Colon (tissue), 2 donors: ENCODE data around the gene DUSP16.

ENCODE experiments used
- FAIRE-seq: peaks from 2 replicates; lab custom pipeline; 2012; peaks lifted over from hg19 to GRCh38; lab: Jason Lieb, UNC
- donor health status: control.
- donor health status: control.

The DUSP16 gene

DNA sequence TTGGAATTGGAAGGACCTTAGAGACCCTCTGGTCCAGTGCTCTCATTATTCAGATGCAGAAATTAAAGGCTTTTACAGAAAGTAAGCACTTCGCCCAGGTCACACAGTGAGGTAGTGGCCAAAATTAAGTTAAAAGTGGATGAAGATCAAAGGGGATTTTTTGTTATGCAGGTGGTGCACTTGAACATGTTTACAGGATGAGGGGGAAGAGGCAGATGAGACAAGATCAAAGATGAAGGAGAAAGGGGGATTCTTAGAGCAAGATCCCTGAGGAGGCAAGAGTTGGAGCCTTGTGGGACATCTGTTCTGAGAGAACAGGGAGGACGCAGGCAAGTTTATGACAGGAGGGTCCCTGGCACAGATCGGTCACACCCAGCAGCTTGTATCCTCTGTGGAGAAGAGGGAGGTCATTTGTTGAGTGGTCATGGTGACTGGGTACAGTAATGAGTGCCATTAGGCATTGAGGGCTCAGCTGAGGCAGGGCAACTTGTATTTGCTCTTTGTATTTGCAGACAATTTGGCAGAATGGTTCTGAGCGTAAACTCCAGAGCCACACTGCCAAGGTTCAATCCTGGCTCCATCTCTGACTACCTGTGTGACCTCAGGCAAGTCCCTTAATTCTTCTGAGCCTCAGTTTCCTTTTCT is 121.8 kb downstream of the DUSP16 start:
- no peak for FAIRE-seq

DNA sequence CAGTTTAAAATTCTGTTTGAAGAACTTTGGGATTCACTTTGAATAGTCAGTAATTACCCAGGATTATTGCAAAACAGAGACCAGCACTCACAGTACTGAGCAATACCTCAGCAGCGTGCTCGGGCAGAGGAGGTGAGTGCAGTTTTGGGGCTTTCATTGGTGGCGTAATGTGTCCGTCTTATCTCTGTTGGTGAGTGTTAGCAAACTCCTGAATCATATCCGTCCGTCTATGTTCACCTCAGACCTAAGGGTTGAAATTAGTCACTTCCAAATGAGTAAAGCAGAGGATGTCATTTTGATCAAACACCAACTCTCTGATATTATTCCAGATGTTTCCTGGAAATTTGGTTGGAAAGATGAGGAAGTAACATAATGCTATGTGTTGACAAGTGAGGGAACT is 123.0 kb downstream of the DUSP16 start:
- FAIRE-seq, result no peak

DNA sequence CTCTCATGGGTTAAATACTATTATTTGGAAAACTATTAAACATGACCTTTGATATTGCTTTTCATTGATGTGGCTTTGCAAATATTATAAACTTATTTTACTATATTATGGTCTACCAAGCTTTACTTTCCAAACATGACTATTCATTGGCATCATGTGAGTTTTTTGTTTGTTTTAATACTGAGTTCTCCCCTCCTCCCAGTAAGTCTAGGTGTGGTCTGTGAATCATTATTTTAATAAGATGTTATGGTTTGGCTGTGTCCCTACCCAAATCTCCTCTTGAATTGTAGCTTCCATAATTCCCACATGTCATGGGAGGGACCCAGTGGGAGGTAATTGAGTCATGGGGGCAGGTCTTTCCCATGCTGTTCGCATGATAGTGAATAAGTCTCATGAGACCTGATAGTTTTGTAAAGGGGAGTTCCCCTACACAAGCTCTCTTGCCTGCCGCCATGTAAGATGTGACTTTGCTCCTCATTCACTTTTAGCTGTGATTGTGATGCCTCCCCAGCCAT is 125.8 kb downstream of the DUSP16 start:
- FAIRE-seq, result no peak

DNA sequence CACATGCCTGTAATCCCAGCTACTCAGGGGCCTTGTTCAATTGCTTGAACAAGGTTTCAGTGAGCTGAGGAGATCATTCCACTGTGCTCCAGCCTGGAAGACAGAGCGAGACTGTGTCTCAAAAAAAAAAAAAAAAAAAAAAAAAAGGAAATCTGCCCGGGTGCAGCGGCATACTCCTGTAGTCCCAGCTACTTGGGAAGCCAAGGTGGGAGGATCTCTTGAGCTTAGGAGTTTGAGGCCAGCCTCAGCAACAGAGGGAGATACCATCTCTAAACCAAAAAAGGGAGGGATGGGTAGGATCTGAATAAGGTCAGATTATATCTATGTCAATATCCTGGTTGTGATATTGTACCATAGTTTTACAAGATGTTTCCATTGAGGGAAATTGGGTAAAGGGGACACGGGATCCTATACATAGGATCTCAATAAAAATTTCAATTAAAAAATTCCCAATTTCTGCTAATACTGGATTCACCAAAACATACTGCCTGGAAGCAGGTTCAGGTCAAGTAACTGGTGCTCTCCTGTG is 129.4 kb downstream of the DUSP16 start:
- FAIRE-seq, result no peak

DNA sequence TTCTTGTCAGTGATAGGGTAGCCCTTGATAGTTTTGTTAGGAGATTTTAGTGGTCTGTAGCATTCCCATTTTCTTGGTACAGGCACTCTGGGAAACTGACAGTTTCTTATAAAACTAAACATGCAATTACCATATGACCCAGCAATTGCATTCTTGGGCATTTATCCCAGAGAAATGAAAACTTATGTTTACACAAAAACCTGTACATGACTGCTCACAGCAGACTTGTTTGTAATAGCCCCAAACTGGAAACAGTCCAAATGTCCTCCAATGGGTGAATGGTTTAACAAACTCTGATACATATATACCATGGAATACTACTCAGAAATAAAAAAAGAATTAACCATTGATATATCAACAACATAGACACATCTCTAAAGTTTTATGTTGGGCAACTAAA is 130.3 kb downstream of the DUSP16 start:
- peak; percentile 41 for FAIRE-seq

DNA sequence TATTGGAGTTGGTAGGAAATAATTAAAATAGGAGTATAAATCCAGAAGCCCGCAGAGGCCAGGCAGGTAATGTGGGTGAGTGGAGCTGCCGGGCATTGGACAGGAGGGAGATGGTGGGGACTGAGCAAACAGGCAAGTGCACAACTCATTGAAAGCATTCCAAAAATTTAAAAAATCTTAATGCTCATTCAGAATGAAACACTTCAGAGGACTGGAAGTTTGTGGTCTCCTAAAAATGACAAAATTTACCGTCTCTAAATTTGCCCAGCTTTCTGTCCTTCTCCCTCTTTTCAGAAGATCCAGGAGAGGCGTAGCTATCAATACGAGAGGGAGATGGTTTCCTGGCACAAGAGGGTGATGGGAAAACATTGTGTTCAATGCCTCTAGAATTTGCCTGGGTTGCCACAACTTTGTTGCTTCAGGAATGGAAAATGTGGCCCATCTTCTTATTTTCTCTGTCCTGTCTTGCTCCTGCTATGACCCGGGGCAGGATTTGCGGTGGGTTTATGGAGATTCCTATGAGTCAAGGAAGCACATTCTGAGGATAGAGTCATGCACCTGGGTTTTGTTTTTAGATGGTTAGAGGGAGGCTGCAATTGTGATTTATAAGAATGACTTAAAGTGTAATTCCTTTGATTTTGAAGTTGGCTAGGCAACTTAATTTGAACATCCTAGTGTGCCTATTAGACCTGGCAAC is 133.6 kb downstream of the DUSP16 start:
- no peak for FAIRE-seq

DNA sequence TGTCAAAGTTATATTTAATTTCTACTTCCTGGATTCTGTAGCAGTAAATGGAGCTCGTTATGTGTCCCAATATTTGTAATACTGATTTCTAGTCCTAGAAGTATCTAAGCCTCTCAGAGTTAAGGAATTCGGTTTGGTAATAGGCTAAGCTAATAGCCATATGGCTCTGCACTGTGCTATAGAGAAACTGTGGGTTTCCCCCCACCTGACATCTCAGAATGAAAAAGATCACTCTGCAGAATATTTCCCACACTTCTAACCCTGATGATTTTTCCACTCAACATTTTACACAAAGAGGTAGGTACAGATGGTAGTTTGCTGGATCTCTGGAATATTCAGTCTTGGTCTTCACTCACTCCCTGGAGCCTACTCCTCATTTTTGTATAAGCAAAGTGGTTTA is 134.6 kb downstream of the DUSP16 start:
- no peak for FAIRE-seq

DNA sequence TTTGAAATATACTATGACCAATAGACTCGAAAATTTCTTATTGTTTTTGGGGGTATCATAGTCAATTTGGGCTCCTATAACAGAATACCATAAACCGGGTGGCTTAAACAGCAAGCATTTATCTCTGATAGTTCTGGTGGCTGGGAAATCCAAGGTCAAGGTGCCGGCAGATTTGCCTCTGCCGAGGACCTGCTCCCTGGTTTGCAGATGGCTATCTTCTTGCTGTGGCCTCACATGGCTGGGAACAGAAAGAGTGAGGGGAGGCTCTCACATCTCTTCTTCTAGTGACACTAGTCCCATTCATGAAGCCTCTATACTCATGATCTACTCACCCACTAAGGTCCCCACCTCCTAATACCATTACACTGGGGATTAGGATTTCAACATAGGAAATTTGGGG is 135.1 kb downstream of the DUSP16 start:
- FAIRE-seq, result no peak

DNA sequence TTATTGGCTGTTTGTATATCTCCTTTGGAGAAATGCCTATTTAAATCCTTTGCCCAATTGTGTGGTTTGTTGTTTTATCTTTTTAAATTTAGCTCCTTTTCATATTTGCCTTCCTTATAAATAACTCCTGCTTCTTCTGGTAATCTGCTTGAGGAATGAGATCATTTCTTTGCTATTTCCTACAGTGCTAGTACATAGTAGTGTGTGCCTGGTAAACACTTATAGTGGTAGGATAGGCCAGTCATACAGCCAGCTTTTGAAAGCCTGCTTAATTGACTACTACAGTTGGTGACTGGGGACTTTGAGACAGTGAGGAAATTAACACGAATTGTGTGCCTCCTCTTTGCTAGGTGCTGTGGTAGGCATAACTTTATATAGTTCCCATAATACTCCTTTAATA is 137.0 kb downstream of the DUSP16 start:
- no peak for FAIRE-seq

DNA sequence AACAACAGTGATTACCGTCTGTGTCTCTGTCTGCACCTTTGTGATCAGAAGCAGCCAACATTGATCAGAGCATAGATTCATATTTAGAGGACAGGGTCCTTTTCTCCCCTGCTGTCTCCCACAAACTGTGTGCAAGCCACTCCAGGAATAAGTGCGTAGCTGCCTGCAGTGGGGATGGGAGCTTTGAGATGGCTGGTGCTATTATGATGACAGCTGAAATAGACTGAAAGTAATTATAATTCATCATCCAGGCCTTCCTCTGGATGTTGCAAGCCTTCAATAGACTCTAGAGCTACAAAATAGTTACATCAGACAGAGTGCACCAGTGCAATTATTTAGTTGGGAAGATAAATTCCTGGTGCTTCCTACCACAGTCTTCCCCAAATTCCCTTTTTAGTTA is 137.7 kb downstream of the DUSP16 start:
- FAIRE-seq, result no peak
